K562 (cell line): ENCODE results near the gene PHACTR2. TPM values are rescaled to one million over a fixed set of nuclear protein-coding genes. Genes with fewer than 3 reads are reported as not detected.
A peak's percentile ranks its signal among the peaks of the same experiment; 100 is the strongest.

Source experiments
- ATAC-seq: fragments of 200-7000 bp; cut with Tn5 transposase; 3 replicates; pipeline ENCODE4 v1.9.1; 2020; ENCODE audit warnings: moderate library complexity
- BruUV-seq: library from RNA; stranded (reverse); fragments of 400-500 nt; replicated peaks from 2 replicates; lab custom pipeline; 2021; lab: Mats Ljungman, UMichigan
- CTCF ChIA-PET: fragments of 300-600 bp; formaldehyde crosslinking; extraction: SDS; loops from one replicate; lab custom pipeline; 2021; ENCODE audit warnings: low intra/inter-chr PET ratio; lab: Yijun Ruan, JAX
- POLR2A ChIA-PET: fragments of 300-600, 350-650 bp; sonication (Branson Sonifier 250); formaldehyde crosslinking; extraction: SDS; loops from one replicate; lab custom pipeline; 2021; ENCODE audit warnings: antibody characterized with exemption, inconsistent platforms; lab: Yijun Ruan, JAX
- DNase-seq, 4 experiments: peaks; one replicate each; pipeline versions ENCODE4 v3.0.0 to v3.0.0-alpha.2; 2011 to 2018; ENCODE audit warnings: low spot score in 3 of 4, mixed read lengths in 3 of 4; ENCODE audit errors: extremely low read depth in 1 of 4
- FAIRE-seq: peaks from 2 replicates; lab custom pipeline; 2011; peaks lifted over from hg19 to GRCh38; lab: Jason Lieb, UNC
- H2AFZ ChIP-seq: 2 replicates; pipeline ENCODE4 v1.6.0; 2011; ENCODE audit warnings: low read depth, low read length, control low read depth, inconsistent platforms
- H3K27ac ChIP-seq: fragments of 200-600 bp; 3 replicates; pipeline ENCODE4 v1.8.0; 2011; ENCODE audit warnings: low read depth, mild to moderate bottlenecking, control low read depth, inconsistent platforms, low read length, moderate library complexity, mixed read lengths; ENCODE audit errors: extremely low read depth
- H3K27me3 ChIP-seq, 2 experiments: fragments of 300-600 bp in 1 of 2; 2 replicates in 1 of 2; 3 replicates in 1 of 2; pipeline versions ENCODE4 v1.6.0 to v1.8.0; 2011; ENCODE audit warnings: inconsistent platforms in 2 of 2, low read length in 2 of 2, mild to moderate bottlenecking in 1 of 2, mixed read lengths in 1 of 2, moderate library complexity in 1 of 2; ENCODE audit not compliant: control insufficient read depth in 2 of 2, insufficient read depth in 2 of 2
- H3K36me3 ChIP-seq: fragments of 300-600 bp; 3 replicates; pipeline ENCODE4 v1.8.0; 2011; ENCODE audit warnings: mild to moderate bottlenecking, low read length, inconsistent platforms; ENCODE audit not compliant: control insufficient read depth, insufficient read depth
- H3K4me1 ChIP-seq, 2 experiments: fragments of 200-600 bp in 1 of 2; replicated peaks in 1 of 2; 2 replicates in 1 of 2; 3 replicates in 1 of 2; pipeline versions ENCODE4 v1.5.1 to v1.8.0; 2011; ENCODE audit warnings: inconsistent platforms in 2 of 2, low read length in 2 of 2, mild to moderate bottlenecking in 1 of 2, mixed read lengths in 1 of 2, moderate library complexity in 1 of 2; ENCODE audit not compliant: control insufficient read depth in 2 of 2, insufficient read depth in 2 of 2
- H3K4me2 ChIP-seq: 2 replicates; pipeline ENCODE4 v1.6.1; 2011; ENCODE audit warnings: low read length, control low read depth, inconsistent platforms, mixed read lengths; ENCODE audit not compliant: insufficient read depth
- H3K4me3 ChIP-seq: fragments of 200-600 bp; sonication (generic), shearing (Covaris generic); 2 replicates; pipeline ENCODE4 v1.5.1; 2016; ENCODE audit warnings: control low read depth, inconsistent platforms
- H3K79me2 ChIP-seq: fragments of 200-600 bp; 3 replicates; pipeline ENCODE4 v1.8.0; 2011; ENCODE audit warnings: low read length, inconsistent platforms; ENCODE audit not compliant: control insufficient read depth, insufficient read depth
- H3K9ac ChIP-seq, 2 experiments: 2 replicates each; pipeline versions ENCODE4 v1.6.0 to v1.6.1; 2011; ENCODE audit warnings: low read depth in 2 of 2, low read length in 2 of 2, control low read depth in 1 of 2, inconsistent platforms in 1 of 2, mild to moderate bottlenecking in 1 of 2, mixed read lengths in 1 of 2; ENCODE audit not compliant: insufficient read depth in 1 of 2
- H3K9me1 ChIP-seq: one replicate; pipeline ENCODE4 v1.6.0; 2011; ENCODE audit warnings: inconsistent platforms, mild to moderate bottlenecking, low read length, moderate library complexity; ENCODE audit not compliant: control insufficient read depth, insufficient read depth
- H3K9me3 ChIP-seq: replicated peaks from 2 replicates; pipeline ENCODE4 v1.5.1; 2011; ENCODE audit warnings: low read depth, low read length, inconsistent platforms; ENCODE audit not compliant: control insufficient read depth, insufficient read depth
- H4K20me1 ChIP-seq: replicated peaks from 2 replicates; pipeline ENCODE4 v1.6.1; 2011; ENCODE audit warnings: low read length, inconsistent platforms, mixed read lengths; ENCODE audit not compliant: control insufficient read depth, insufficient read depth
- CEBPG ChIP-seq, 3 experiments: fragments of 200-800 bp in 1 of 3; sonication (Bioruptor generic) in 1 of 3; sonication (generic) in 1 of 3; formaldehyde crosslinking in 1 of 3; IDR thresholded peaks in 2 of 3; conservative IDR thresholded peaks in 1 of 3; 2 replicates each; pipeline versions ENCODE4 v1.6.1 to v1.8.0; 2016 to 2022; ENCODE audit warnings: missing compliant biosample characterization in 2 of 3, missing genetic modification characterization in 2 of 3, mild to moderate bottlenecking in 1 of 3, missing genetic modification reagents in 1 of 3
- POLR2A ChIP-seq: fragments of 450-650 bp; conservative IDR thresholded peaks from 2 replicates; pipeline ENCODE4 v1.6.1; 2016
- THAP12 ChIP-seq: fragments of 250-450 bp; sonication (Bioruptor Pico); IDR thresholded peaks from 2 replicates; pipeline ENCODE4 v1.9.0; 2021; ENCODE audit warnings: mild to moderate bottlenecking, inconsistent platforms
- WGBS: fragments of 100-300 bp; shearing (Covaris generic); methylation state at CpG from one replicate; pipeline ENCODE4 v1.1.6; 2016; ENCODE audit warnings: low coverage, mixed read lengths; ENCODE audit not compliant: insufficient coverage; ENCODE audit errors: missing lambda C conversion rate; 5-methylcytosine and 5-hydroxymethylcytosine counted together
- in situ Hi-C: fragments of 300-500 bp; cut with MboI; formaldehyde crosslinking; loops from 4 replicates; pipeline ENCODE4 v1.15.0; 2018; ENCODE audit warnings: inconsistent platforms, mixed read lengths
- intact Hi-C: fragments of 100-400 bp; cut with micrococcal nuclease; formaldehyde crosslinking; loops from 2 replicates; pipeline ENCODE4 v1.14.2; 2022
- polyA plus RNA-seq, 8 experiments: library from polyadenylated mRNA; depleted of rRNA in 4 of 8; stranded (reverse) in 5 of 8; unstranded in 3 of 8; fragments of >200 nt; fragmentation: Nextera tagmentation in 2 of 8; fragmentation: Illumina TruSeq in 1 of 8; extraction: Ambion mirVana in 2 of 8; extraction: Trizol in 1 of 8; gene quantifications; 2 replicates each; pipeline versions ENCODE4 v1.2.1 to v1.2.3, GENCODE V29; 2011 to 2014; ENCODE audit warnings: inconsistent platforms in 1 of 8, missing spikeins in 1 of 8
- total RNA-seq, 7 experiments: library from RNA; depleted of rRNA in 6 of 7; stranded (reverse); fragments of >200 nt in 6 of 7; fragmentation: Illumina TruSeq in 2 of 7; extraction: Trizol in 2 of 7; gene quantifications; 2 replicates each; pipeline versions ENCODE4 v1.2.1 to v1.2.3, GENCODE V29; 2011 to 2021; ENCODE audit warnings: low replicate concordance in 1 of 7
- TF ChIP-seq, protein P1 (sequence below), 2 experiments: fragments of 450-650 bp; conservative IDR thresholded peaks; 2 replicates each; pipeline ENCODE4 v1.6.1; 2017; ENCODE audit warnings: mild to moderate bottlenecking in 2 of 2, moderate library complexity in 2 of 2

The PHACTR2 gene
- total and polyA plus RNA-seq, 9 of the 15 experiments (the other 6 are each of a cell fraction or from before 2014, with no cell fraction given), result 5.3 to 52.5 (median 22.9) TPM

GRCh38 chr6:143675382-143675900 is 2.3 kb upstream of the PHACTR2 start (continued):
- TF ChIP-seq, protein P1, sequence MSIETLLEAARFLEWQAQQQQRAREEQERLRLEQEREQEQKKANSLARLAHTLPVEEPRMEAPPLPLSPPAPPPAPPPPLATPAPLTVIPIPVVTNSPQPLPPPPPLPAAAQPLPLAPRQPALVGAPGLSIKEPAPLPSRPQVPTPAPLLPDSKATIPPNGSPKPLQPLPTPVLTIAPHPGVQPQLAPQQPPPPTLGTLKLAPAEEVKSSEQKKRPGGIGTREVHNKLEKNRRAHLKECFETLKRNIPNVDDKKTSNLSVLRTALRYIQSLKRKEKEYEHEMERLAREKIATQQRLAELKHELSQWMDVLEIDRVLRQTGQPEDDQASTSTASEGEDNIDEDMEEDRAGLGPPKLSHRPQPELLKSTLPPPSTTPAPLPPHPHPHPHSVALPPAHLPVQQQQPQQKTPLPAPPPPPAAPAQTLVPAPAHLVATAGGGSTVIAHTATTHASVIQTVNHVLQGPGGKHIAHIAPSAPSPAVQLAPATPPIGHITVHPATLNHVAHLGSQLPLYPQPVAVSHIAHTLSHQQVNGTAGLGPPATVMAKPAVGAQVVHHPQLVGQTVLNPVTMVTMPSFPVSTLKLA (conservative IDR thresholded peaks at IDR 0.05), result no peak
- TF ChIP-seq POLR2A (no peak), THAP12 (CRISPR knock-in tag) (no peak)

- Histone ChIP-seq H3K4me1 (peaks cover 5% of the 10 kb centered on the region in 2 experiments; a peak in 3 of 5 replicates), H3K4me2 (no peak overlapping the region), H3K36me3 (no peaks in the 10 kb centered on the region), H3K79me2 (peaks cover 29% of the 10 kb centered on the region), H3K27ac (no peak overlapping the region), H3K9me3 (no peaks in the 10 kb centered on the region), H4K20me1 (no peaks in the 10 kb centered on the region), H3K9ac (no peak overlapping the region), H2AFZ (no peak overlapping the region), H3K4me3 (no peak overlapping the region), H3K27me3 (no peaks in the 10 kb centered on the region), H3K9me1 (no peaks in the 10 kb centered on the region)
- ATAC-seq, result no peak
- 0% methylated on average over 1 of the region's 1 CpG for WGBS
- TF ChIP-seq THAP12 (CRISPR knock-in tag) (no peak), CEBPG (CRISPR knock-in tag; IDR thresholded peaks at IDR 0.05) (no peak), CEBPG (tag; conservative IDR thresholded peaks at IDR 0.05 in 1 of 2, IDR thresholded peaks at IDR 0.05 in 1 of 2) (0 out of 4 replicates have a peak, but pooled peaks of 1 of the 2 experiments have one; percentile 21)
- BruUV-seq, result no TSS peak
- intact Hi-C loops (loop anchor here (5.0 kb wide), 2 partner anchors 131 to 166 kb away; partner anchors contain the start of gene LTV1), in situ Hi-C loops (no loop called here)
- FAIRE-seq, result no peak
- CTCF ChIA-PET, result no interaction called here
- no peak for DNase-seq
- POLR2A ChIA-PET, result no interaction called here
Measured at GRCh38 chr6:143675946-143676345, 1.8 kb upstream of the PHACTR2 start.
